RCC 7860 (cell line): Measurements from ENCODE around the gene BEND2.
"Not testable (repeated sequence)": the region's sequence is repeated elsewhere in the genome, so short reads cannot be mapped to it uniquely, and the experiment has no call there.

Source experiments
- DNase-seq: peaks from one replicate; pipeline ENCODE4 v3.0.0-alpha.2; 2015; ENCODE audit warnings: low spot score
- FAIRE-seq: peaks from 2 replicates; lab custom pipeline; 2012; peaks lifted over from hg19 to GRCh38; lab: Jason Lieb, UNC

BEND2 gene

DNA sequence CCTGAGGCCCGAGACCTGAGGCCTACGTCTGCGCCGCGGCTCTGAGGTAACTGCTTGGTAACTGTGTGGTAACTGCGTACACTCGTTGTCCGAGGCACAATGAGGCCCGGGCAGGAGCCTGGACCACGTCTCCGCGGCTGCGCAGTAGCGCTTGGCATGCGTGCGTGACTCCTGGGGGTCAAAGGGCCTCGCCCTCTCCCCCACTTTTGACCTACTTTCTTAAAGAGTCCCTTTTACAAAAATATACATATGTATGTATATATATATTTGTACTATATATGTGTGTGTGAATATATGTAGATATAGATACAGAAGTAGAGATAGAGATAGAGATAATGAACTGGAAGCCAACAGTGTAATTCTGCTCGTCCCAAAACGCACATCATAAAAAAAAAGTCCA, at the start of gene BEND2:
TSS of gene BEND2 (minus strand) at position 101 of the 400 bp plus-strand sequence. CDS start 136 bp downstream, outside the sequence.
- DNase-seq (no peak), FAIRE-seq (no peak)

GRCh38 chrX:18255059-18255458, 34.4 kb upstream of the BEND2 start:
- DNase-seq (no peak), FAIRE-seq (no peak)

DNA sequence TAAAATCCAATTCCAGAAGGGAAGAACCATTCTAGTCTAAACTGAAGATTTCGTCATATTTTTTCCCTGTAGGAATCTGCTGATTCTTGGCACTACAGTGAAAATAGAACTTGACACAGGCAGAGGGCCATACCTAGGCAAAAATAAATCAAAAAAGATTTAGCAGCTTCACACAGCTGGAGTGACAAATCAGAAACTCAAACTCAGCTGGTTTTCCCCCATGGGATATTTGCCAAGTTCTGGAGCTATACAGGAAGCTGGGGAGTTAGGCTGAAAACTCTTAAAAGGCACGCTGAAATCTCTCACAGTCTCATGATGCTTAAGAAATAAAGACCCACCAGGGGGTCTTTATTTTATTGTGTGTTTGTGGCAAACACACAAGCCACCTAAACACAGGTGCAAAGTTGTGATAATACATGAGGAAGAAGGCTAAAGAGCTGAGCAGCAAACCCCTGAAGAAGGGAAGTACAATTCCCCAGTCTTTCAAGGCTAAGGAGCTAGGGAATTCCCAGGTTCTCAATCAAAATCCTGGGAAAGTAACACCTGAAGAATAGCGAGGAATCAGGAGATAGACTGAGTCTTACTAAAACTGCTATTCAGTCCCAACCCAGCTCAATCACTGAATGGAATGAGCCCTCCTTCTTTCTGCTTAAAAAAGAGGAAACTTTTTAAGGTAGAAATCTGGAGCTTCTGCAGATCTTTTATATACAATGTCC, 32.1 kb upstream of the BEND2 start:
- FAIRE-seq: no peak
- DNase-seq: no peak

DNA sequence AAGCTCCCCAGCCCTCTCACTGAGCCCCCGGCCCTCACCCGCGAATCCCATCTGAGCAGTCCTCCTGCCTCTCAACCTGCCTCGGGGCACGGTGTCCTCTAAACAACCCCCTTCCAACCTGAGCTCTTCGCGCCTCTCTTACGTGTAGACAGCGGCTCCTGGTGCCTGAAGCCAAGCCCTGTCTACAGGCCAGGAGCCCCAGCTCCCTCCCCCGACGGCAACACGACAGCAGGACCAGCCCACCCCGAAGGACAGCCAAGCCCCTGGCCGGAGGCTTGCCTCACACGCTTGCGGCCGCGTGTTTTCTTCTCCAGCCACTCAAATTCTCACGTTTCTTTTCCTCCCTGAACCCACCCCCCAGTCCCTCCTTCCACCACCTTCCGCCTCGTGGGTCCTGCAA, 9.0 kb upstream of the BEND2 start:
- FAIRE-seq, DNase-seq: not testable (repeated sequence)

- no peak for FAIRE-seq
- no peak for DNase-seq
Observed at GRCh38 chrX:18228069-18228468, 7.4 kb upstream of the BEND2 start.

- DNase-seq (no peak), FAIRE-seq (no peak)
Observed at GRCh38 chrX:18227458-18227857, 6.8 kb upstream of the BEND2 start.

DNA sequence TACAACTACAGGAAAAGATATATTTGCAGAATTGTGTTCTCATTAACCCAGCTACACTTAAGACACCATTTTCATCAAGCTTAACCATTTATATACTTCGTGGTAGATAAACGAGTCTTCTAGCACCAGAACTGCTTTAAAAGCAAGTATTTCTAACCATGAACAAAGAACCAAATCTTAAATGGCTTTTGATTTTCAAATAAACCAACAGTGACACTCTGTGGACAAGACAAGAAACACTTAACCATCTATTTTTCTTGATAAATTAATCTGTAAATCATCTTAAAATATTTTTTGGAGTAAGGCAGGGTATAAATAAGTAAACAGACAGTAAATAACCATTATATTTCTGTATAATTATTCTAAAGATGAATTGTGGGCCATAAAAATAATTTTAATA, 10.2 kb downstream of the BEND2 start:
- DNase-seq (no peak), FAIRE-seq (peak; percentile 27)

- DNase-seq: no peak
- no peak for FAIRE-seq
Observed at GRCh38 chrX:18206657-18207056, 14.0 kb downstream of the BEND2 start.

DNA sequence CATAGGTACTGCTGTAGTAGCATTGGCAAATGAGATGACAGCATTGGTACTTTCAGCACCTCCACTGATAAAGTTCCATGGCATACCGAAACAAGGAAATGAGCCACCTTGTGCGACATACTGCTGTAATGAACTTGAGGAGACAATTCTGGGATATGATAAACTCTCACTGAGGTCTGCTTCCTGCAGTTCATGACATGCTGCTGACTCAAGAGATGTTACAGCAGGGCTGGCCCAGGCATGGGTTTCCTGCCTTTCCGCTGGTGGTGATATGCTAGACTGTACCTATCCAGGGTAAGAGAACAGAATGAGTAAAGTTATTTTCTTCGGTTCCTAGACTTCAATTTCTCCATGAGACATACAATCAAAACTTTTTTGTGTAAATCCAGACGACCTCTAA, 17.1 kb downstream of the BEND2 start:
- DNase-seq (no peak), FAIRE-seq (no peak)

DNA sequence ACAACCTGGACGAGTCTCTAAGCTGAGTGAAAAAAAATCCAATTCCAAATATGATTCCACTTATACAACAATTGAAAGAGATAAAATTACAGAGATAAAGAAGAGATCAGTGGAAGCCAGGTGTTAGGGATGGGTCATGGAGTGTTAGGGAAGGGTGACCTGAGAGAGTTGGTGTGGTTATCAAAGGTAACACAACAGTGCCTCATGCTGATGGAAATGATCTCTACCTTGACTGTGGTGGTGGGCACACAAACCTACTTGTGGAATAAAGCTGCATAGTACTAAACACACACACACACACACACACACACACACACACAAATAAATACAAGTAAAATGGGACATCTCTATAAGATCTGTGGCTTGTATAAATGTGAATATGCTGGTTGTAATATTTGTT, 26.0 kb downstream of the BEND2 start:
- no peak for FAIRE-seq
- DNase-seq: no peak

GRCh38 chrX:18179446-18179845, 41.2 kb downstream of the BEND2 start:
- no peak for DNase-seq
- no peak for FAIRE-seq

GRCh38 chrX:18174971-18175370, 45.7 kb downstream of the BEND2 start:
- no peak for FAIRE-seq

DNA sequence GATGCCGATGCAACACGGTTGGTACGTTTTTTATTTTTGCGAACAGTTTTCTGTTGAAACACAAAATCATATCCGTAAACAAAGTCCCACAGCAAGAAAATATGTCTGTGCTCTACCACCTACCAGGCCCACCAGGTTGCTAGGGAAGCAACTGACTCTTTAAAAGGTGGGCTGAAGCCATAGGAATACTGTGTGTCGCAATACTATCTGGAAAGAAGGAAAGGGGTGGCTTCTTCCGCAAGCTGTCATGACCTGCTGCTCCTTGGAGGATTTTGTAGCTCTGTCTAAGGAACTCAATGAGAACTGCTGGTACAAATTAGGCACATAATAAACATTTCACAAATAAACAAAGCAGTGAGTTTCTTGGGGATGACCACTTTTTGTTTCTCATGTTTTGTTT, 46.5 kb downstream of the BEND2 start:
- DNase-seq (no peak), FAIRE-seq (no peak)

More at GRCh38 chrX:18174971-18175370, 45.7 kb downstream of the BEND2 start:
- DNase-seq: no peak

DNA sequence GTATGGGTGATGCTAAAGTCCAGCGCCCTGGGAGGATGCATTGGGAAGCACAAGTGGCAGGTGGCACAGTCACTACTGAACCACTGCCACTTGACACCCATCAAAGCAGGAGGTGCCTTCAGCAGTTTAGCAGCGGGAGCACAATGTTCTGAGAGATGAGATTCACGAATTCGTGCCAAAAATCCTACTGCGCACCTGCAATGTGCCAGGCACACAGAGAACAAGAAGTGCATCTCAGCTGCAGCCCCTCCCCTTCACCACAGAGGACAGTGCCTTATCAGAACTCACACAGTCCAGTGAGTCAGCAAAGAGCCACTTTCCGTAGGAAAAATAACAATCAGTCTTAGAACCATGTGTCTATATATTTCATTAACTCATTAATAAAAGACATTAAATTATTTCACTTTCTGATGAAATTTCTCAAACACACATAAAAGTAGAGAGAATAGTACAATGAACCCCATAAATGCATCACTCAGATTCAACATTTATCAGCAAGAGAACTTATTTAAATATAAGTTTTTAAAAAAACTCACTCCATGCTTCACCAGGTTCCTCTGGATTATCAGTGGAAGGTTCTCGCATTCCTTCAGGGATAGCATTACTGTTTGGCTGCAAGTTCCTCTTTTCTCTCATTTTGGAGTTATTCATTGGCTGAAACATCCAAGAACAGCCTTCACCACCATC, 47.0 kb downstream of the BEND2 start:
- DNase-seq (no peak), FAIRE-seq (no peak)

GRCh38 chrX:18172970-18173369, 47.7 kb downstream of the BEND2 start:
- no peak for FAIRE-seq
- no peak for DNase-seq

GRCh38 chrX:18170910-18171309, 49.8 kb downstream of the BEND2 start:
- FAIRE-seq: no peak
- DNase-seq: no peak

GRCh38 chrX:18166068-18166467, 54.6 kb downstream of the BEND2 start:
- no peak for FAIRE-seq
- no peak for DNase-seq

DNA sequence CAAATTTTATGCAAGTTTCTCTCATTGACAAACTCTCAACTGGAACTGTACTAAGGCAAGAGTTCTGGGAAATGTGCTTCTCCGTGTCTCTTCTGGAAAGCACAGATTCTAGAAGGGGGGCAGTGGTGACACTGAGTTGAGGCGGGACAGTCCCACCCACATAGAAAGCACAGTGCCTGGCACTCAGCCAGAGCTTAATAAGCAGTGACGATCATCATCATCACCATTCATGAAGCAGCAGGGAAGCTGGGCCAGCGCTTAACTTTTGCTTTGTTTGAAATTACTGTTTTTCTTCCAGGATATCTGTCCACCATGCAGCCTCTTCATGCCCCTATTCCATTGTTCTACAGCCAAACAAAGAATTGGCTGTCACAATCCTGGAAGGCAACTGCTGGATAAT, 60.3 kb downstream of the BEND2 start:
- FAIRE-seq (no peak), DNase-seq (no peak)

DNA sequence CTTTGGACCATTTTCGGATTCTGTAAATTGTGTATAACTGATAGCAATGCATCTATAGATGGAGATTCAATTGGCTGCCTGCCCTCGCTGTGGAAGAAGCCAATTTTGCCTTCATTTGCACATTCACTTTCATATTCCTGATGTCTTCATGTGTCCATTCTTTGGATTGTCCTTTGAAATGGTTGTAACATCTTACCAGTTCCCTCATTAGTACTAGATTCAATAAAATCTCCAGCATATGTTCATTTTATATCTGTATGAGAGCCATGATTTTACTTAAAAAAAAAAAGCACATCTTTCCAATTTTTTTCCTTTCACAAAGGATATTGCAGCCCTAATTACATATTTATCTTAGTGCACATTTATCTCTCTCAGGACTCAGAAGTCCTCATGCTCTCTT, 61.7 kb downstream of the BEND2 start:
- FAIRE-seq (no peak), DNase-seq (no peak)

GRCh38 chrX:18151649-18152048, 69.0 kb downstream of the BEND2 start:
- DNase-seq: no peak
- FAIRE-seq: no peak

- FAIRE-seq (no peak), DNase-seq (no peak)
Observed at GRCh38 chrX:18151157-18151556, 69.5 kb downstream of the BEND2 start.

GRCh38 chrX:18149454-18149853, 71.2 kb downstream of the BEND2 start:
- FAIRE-seq: no peak

More at GRCh38 chrX:18149454-18149853, 71.2 kb downstream of the BEND2 start:
- peak; percentile 7 for DNase-seq
